ENCODE measurements around the gene NFIC.

The NFIC gene

GRCh38 chr19:3509566-3509989, 143.2 kb downstream of the NFIC start:
- DNase-seq (ENCODE audit: low read depth): no peak
- no peak overlapping the region for H3K4me3 ChIP-seq (ENCODE audit: low read depth, low read length)
- TF ChIP-seq CTCF (IDR thresholded peaks at IDR 0.05; ENCODE audit: low read depth, low read length, missing control alignments): no peak

- no peak for TF ChIP-seq CTCF (IDR thresholded peaks at IDR 0.05; ENCODE audit: low read depth, low read length, missing control alignments)
- no peak for DNase-seq (ENCODE audit: low read depth)
- no peak overlapping the region for H3K4me3 ChIP-seq (ENCODE audit: low read depth, low read length)
Observed at GRCh38 chr19:3510727-3511126, 144.3 kb downstream of the NFIC start.

- DNase-seq (ENCODE audit: low read depth): no peak
- no peak for TF ChIP-seq CTCF (IDR thresholded peaks at IDR 0.05; ENCODE audit: low read depth, low read length, missing control alignments)
- no peak overlapping the region for H3K4me3 ChIP-seq (ENCODE audit: low read depth, low read length)
Observed at GRCh38 chr19:3511506-3512251, 145.3 kb downstream of the NFIC start.

- DNase-seq (ENCODE audit: low read depth): no peak
- no peak for TF ChIP-seq CTCF (IDR thresholded peaks at IDR 0.05; ENCODE audit: low read depth, low read length, missing control alignments)
- no peak overlapping the region for H3K4me3 ChIP-seq (ENCODE audit: low read depth, low read length)
Observed at GRCh38 chr19:3512562-3513228, 146.3 kb downstream of the NFIC start.

- DNase-seq (ENCODE audit: low read depth): no peak
- H3K4me3 ChIP-seq (ENCODE audit: low read depth, low read length): no peak overlapping the region
- TF ChIP-seq CTCF (IDR thresholded peaks at IDR 0.05; ENCODE audit: low read depth, low read length, missing control alignments): no peak
Observed at GRCh38 chr19:3513229-3514140, 147.1 kb downstream of the NFIC start.

GRCh38 chr19:3514930-3515329, 148.5 kb downstream of the NFIC start:
- H3K4me3 ChIP-seq (ENCODE audit: low read depth, low read length): no peak overlapping the region
- no peak for DNase-seq (ENCODE audit: low read depth)
- no peak for TF ChIP-seq CTCF (IDR thresholded peaks at IDR 0.05; ENCODE audit: low read depth, low read length, missing control alignments)
